HG02840 (cell line): ENCODE measurements around the gene TGM2.

Experiments
- ATAC-seq: cut with Tn5 transposase; IDR thresholded peaks from one replicate; pipeline ENCODE4 v1.9.1; 2021; ENCODE audit warnings: mild to moderate bottlenecking, moderate library complexity, moderate number of reproducible peaks; ENCODE audit not compliant: unreplicated experiment, low FRiP score

TGM2 gene

DNA sequence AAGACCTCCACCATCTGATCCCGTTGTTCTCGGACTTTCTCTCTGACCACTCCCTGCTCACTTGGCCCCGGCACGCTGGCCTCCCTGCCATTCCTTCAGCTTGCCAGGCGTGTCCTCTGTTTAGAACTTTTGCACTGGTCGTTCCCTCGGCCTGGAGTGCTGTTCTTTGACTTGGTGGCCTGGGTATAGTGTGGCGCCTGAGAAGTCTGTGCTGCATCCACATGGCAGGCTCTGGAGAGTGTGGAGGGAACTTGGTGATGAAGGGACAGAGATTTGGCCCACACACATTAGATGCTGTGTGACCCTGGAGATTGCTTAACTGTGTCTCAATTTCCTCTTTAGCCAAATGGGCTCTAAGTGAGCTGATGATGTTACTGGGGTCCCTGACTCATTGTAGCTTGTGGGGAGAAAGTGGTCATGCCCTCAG is 13.0 kb upstream of the TGM2 start:
- ATAC-seq: no peak

DNA sequence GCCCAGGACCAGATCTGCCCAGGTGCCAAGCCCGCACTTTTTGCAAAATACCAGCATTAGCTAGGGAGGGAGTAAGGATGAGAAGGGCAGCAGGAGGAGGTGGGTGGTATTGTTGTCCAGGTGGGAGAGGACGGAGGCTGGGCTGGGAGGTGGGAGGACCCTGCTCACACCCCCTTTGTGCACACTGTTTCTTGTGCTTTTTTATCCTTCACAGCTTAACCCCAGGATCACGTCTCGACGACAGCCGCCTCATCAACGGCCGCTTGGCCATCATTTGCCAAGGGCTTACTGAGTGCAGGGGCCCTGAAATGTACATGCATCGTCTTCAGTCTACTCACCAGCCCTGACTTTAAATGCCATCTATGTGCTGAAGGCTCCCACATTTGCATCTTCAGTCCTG is 12.1 kb upstream of the TGM2 start:
- ATAC-seq: no peak

DNA sequence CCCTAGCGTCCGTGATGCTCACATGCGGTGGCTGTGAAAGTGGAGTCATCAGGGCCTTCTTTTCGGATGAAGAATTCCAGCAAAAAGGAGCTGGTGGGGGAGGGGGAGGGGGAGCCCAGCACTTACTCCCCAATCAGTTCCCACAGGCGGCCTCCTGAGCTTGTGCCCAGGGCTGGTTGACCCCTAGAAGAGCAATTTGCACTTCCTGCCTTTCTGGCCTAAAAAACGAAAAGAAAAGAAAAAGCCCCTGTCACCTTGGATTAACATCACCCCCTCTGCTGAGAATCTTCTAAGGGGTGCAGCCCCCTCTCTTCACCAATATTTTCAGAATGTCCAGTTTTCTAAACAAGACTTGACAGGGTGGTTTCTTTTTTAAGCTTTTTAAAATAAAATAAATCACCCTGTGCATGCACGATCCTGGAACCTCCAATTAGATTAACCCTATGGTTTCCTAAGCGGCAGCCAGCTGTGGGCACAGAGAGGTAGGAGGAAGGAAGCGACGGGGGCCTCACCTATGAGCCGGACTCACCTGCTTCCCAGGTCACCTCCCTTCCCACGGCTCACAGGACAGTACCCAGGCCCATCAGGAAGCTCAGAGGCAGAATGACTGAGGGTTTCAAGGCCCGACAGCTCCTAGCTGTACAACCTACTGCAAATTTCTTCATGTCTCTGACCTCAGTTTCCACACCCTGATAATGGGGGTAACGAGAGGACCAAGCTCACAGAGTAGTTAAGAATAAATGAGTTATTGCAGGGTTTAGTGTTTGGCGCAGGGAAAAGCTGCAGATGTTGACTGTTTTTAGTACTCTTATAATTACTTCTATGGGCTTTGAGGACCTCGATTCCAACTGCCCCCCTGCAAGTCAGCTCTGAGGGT is 10.5 kb upstream of the TGM2 start:
- no peak for ATAC-seq

DNA sequence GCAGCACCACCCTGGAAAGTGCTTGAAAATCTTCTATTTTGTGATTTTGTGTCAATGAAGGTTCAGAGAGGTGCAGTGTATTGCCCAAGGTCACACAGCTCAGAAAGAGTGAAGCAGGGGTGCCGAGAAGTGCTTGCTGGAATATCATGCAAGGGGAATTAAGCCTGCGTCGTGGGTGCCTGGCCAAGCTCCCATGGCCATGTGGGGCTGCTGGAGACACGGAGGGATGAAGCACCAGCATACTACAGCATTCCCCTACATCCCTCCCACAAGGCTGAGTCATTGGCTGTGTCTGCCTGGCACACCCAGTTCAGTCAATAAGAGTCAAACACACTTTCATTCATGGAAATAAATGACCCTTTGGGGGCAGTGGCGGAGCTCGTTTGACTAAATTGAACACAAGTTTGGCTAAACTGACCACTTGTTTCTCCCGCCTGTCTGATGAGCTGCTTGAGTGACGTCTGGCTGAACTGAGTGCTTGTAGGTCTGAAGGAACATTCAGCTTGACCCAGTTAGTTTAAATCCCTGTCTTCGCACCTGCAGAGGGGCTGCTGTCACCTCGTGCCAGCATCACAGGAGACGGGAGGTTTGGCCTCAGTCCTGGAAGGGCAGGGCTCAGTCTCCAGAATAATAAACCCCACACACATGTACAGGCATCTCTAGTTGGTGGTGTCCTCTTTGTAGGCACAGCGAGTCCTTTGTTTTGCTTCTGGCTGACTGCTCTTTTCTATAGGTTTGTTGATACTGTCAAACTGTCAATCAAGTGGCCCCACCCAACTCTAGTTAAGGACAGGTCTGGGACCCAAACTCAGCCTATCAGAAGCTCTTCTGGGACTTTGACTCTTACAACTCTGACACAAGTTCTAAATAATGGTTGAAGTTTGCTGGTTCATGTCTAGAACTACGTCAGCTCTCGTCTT is 8.4 kb upstream of the TGM2 start:
- ATAC-seq: no peak

DNA sequence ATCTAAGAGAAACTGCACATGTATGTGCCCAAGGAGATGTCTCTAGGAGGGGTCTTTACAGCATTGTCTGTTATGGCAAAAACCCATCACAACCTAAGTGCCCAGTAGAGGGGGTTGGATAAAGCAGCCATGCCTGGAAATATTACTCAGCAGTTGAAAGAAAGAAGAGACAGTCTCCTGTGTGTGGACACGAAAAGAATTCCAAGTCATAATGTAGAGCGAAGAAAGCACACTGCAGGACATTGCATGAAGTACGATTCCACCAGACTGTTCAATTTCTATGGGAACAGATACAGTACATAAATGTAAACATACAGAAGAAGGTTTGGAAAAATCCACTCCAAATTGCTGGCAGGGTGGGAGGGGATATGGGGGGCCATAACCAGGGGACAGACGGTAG is 7.3 kb upstream of the TGM2 start:
- ATAC-seq: no peak

DNA sequence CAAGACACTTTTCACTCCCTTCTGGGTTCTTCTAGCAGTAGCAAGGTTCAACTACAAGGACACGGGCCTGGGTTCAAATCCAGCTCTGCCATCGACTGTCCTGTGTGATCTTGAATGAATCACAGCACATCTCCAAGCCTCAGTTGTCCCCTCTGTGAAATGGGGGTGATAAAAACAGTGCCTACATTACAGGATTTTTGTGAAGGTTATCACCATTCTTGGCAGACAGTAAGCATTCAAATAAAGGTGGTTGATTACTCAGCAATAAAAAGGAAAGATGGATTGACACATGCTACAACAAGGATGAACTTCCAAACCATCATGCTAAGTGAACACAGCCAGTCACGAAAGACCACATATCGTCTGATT is 6.6 kb upstream of the TGM2 start:
- ATAC-seq: no peak

DNA sequence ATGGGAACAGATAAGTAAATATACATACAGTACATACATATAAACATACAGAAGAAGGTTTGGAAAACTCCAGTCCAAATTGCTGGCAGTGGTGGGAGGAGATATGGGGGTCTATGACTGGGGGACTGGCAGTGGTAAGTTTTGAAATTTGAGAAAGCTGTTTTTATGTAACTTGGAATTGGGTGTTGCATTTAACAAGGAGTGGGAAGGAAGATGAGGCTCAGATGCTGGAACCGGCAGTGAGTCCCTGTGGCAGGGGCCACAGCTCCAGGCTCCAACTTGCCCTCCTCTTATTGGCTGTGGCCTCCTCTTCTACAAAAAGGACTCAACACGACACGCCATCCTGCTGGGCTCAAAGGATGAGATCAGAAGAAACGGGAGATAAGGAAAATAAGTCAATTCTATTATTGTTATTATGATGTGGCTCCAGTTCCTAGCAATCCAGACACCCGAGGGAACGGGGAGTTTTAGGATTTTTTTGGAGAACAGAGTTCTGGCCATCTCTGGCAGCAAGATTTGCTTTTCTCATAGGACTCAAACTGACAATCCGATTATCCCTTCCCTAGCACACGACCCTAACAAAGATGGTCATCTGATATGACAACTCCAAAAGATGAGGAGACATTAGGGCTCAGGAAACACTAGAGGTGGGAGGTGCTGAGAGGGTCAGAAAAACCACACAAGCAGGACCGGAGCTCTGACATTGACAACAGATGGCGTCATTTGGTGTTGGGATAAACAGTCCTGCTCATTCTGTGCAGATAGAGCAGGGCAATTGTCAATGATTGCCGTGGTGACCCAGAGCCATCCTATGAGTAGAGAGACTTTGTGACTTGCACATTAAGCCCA is 6.0 kb upstream of the TGM2 start:
- ATAC-seq: no peak

DNA sequence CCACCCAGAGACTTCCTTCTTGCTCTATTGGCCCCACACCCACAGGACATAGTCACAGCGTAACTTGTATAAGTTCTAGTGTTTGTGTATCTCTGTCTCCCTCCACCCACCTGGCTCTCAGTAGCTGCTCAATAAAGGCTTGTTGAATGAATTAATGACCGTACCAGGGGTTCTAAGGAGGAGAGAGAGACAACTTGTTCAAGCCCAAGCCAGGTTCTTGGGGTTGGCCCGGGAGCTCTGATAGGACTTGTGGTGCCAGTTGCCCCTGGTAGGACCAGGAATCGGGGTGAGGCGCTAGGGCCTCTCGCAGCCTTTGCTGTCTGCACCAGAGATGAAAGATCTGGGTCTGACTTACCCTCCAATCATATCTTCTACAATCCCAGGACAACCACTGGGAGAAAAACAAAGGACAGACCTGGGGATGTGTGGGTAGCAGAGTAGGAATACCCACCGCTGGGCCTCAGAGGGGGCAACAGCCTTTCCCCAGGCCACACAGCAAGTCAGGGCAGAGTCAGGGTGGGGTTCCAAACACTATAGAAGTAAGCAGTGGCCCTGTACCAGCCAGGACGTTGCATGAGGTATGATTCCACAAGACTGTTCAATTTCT is 5.3 kb upstream of the TGM2 start:
- ATAC-seq: no peak

DNA sequence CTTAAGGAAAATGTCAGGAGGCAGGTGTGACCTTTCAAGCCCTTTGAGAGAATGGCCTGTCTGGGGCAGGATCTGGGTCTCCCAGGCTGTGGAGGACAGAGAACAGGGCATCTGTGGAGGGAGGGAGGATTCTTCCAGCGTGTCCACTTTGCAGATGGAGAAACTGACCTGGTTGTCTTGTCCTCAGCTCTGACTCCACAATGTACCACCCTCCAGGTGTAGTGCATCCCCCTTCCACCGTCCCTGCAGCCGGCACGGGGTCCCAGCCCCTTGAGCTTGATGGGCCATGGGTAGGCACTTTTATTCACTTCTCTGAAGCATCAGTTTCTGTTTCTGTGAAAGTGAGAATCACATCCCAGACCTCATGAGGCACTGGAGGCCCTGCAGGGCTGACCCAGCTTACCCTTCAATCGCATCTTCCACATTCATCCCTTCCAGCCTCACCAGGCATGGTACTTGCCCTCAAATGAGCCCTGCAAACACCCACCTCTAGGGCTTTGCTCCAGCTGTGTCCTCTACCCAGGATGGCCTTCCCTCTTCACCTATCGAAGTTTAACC is 4.6 kb upstream of the TGM2 start:
- ATAC-seq: no peak

DNA sequence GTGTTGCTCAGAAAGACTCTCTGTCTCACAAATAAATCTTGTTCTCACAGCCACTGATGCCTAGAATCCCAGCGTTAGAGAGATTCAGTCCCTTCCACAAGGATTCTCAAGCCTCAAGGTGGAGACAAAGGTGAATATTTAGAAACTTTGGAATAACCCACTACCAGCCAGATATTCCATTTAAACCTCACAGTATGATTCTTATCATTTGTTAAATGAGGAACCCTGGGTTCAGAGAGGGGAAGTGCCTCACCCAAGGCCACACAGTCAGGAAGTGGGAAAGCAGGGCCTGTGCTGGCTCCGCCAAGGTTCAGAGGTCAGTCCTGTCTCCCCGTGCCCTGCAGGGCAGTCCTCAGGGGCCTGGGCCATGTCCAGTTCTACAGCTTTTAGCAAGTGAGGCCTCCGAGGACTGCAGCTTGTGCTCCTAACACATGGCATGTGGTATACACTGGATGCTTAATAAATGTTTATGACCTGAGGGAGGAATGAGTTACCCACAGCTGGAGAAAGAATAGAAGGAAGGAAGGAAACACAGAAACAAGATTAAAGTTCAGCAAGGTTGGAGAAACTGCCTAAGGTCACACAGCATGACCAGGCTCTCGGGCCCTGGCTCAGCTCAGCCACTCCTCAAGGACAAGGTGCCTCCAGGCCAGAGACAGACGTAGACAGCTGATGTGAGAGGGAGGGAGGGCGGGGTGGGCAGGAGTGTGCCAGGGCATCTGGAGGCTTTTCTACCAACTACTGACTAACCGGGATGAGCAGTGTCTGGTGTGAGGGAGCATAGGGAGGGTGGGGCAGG is 3.9 kb upstream of the TGM2 start:
- no peak for ATAC-seq

DNA sequence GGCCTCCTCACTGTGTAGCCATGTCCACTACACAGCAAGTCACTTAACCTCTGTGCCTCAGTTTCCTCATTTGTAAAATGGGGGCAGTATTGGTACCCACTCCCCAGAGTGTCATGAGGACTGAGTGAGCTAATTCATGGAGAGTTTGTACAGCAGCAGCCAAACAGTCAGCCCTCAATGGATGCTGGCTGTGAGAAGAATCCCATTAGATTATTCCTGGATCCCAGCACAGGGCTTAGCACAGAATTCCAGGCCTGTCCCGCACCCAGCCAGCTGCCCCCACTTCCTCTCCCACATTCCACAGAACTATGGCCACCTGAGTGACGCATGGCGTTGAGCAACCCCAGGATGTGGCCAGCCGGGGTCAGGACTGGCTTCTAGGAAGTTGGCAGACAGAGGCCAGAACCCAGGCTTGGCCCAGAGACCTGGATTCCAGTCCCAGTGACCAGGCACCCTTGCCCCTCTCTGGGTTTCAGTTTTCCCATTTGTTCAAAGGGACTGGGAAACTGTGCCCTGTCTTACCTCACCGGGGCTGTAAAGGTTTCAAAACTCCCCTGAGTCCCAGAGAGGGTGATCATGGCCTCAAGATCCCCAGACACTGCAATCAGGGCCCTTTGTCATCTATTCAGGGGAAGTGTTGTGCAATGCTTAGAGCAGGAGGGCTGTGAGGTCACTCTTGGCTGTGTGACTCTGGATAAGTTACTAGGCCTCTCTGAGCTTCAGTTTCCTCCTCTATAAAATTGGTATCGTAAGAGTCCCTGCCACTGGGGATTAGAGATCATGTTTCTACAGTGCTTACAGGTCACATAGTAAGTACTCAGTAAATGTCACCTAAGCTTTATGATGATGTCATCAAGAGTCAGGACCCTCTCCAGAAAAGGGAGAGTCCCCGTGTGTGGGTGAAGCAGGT is 3.0 kb upstream of the TGM2 start:
- no peak for ATAC-seq

DNA sequence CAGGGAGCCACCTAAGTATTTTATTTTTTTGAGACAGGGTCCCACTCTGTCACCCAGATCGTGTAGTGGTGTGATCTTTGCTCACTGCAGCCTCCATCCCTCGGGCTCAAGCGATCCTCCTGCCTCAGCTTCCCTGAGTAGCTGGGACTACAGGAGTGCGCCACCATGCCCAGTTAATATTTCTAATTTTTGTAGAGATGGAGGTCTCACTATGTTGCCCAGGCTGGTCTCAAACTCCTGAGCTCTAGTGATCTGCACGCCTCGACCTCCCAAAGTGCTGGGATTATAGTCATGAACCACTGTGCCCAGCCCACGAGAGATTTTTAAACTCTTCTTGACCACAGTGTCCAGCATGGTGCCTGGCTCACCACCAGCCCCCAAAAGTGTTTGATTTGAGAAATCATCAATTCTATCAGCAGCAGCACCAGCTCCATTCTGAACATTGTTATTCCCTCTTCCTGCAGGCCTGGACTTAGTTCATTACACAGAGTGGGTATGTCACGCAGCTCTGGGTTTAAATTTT is 2.3 kb upstream of the TGM2 start:
- no peak for ATAC-seq

DNA sequence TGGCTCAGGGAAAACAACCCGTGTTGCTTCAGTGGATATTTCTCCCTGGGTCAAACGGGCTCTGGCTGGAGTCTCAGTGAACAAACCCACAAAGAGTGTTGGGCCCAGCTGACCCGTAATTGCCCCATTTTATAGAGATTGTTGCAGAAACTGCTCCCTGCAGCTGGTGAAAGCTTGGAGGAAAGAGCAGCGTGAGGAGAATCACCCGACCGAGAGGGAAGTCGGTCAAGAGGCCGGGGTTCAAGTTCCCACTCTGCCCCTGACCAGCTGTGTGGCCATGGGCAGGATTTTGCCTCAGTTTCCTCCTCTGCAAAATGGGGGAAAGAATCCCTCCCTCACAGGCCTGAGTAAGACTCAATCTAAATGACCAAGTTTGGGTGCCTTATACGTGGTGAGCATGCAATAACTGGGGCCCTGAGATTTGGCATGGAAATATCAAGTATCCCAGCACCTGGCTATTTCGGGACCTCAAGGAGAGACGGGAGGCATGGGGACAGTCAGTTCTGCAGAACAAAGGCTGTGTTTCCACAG is 1.7 kb upstream of the TGM2 start:
- no peak for ATAC-seq

DNA sequence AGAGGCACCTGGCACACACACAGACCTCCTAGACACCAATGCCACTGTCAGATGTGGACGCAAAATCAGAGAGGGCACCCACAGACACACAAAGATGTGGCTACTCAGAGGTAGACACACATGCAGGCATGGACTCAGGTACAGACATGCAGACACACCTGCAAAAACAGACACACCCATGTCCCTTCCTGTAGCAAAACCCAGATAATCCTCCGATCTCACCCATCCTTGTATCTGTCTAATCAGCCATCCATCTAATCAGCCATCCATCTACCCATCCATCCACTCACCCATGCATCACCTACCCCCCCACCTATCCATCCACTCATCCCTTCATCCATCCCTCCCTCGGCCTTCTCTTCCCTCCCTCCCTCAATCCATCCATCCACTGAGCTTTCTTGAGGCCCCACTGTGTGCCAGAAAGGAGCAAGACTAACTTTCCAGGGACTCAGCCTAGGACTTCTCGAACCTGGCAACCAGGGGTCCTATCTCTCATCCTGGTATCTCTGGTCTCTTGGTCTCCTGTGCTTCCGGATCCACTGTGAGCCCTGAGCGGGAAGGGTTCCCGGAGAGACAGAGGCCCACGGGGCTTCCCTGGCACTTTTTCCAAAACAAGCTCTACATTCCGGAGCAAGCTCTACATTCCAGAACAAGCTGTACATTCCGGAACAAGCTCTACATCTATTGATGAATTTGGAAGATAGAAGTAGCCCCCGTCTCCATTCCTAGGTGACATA is 1.1 kb upstream of the TGM2 start:
- no peak for ATAC-seq

DNA sequence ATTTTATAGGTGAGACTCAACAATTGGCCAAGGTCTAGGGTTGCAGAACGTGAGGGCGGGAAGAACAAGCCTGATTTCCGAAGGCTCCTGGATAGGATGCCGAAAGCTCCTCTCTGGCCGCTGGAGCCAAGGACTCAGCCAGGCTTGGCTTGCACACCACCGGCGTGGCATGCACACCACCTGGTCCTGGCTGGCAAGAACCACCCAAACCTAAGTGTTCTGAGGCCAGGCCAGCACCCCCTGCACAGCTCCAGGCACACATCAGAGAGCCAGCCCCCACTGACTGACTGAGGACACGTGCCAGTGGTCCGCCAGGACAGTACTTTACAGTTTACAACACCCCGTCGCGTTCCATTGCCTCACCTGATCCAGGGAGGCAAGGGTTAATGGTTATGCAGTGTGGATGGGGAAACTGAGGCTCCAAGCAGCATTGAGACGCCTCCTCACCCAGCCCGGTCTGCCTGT is 414 bp downstream of the TGM2 start:
- no peak for ATAC-seq

DNA sequence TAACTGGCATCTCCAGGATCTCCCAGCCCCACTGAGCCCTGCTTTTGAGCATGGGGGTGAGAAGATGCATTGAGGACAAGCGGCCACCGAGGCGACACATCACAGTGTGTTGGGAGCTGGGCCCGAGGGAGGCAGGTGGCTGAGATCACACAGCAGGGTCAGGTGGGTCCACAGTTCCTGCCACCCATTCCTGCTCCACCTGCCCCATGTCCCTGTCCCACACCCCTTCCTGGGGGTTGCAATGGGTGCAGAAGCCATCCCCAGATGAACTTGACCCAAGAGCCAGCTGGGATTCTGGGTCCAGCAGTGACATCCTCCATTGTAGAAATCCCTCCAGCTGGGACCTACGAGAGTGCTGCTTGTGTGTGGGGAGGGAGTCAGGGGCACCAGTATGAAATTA is 1.0 kb downstream of the TGM2 start:
- ATAC-seq: no peak
